ENCODE data around the gene EEPD1.
"Not testable (repeated sequence)": the region's sequence is repeated elsewhere in the genome, so short reads cannot be mapped to it uniquely, and the experiment has no call there.

EEPD1 gene

DNA sequence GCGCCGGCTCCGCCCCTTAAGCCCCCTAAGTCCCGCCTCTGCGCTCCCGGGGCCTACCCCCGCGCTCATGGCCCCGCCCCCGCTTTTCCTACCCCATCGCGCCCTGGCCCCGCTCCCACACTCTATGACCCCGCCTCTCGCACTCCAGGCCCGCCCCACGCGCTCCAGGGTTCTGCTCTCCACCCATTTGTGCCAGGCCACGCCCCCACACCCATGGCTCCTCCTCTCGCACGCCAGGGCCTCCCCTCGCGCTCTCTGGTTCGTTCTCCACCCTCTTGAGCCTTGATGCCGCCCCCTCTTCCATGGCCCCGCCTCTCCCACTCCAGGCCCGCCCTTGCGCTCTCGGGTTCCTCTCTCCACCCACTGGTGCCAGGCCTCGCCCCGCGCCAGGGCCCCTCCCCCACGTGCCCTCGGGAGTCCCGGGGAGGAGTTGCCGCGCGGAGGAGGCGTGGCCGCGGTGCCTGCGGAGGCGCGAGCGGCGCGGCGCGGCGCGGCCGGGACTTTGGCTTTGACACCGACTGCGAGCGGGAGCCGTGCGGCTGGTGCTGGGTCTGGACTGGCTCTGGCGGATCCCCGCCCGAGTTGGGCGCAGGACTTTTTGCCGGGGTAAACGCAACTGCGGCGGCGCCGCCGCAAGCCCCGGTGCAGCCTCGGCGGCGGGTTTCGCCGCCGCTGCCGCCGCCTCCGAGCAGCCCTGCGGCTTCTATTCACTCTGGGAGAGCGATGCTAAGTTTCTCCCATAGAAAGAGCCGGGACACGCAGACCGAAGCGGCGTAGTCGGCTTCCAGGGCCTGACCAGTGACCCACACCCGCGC, at the start of gene EEPD1:
Gene EEPD1 (plus strand): TSS at position 499 of the 815 bp plus-strand sequence. CDS start 1,071 bp downstream, outside the sequence.
- peak; percentile 99 for DNase-seq (ENCODE audit: low read depth in 2 of 2, low spot score in 1 of 2)

DNA sequence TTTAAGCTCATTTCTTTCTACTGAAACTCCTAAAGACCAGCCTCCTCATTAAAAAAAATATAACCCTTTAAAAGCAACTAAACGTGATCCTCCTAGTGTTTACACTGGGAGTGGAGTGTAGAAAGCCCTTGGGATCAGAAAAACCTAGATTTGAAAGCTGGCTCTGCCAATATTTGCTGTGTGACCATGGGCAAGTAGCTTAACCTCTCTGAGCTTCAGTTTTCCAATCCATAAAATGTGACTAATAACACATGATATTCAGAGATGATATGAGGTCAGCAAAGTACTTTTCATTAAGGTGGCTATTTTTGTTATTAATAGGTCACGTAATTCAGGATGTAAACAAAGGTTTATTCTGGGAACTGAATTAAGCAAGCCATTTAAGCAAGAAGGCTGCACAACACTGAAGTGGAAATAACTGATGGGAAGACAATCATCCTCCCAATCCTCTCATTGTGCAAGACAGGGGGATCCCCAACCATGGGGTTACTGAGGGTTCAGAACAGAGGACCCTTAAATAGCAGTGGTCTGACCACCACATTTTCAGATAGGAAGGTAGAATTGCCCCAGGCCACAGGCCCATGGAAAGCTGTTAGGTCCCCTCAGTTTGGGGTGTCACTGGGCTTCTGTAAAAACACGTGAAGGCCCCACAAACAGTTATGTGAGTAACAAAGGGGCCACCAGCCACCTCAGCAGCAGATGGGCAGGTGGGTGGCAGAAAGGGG, 49.1 kb upstream of the EEPD1 start:
- no peak for DNase-seq (ENCODE audit: low read depth in 2 of 2, low spot score in 1 of 2)

DNA sequence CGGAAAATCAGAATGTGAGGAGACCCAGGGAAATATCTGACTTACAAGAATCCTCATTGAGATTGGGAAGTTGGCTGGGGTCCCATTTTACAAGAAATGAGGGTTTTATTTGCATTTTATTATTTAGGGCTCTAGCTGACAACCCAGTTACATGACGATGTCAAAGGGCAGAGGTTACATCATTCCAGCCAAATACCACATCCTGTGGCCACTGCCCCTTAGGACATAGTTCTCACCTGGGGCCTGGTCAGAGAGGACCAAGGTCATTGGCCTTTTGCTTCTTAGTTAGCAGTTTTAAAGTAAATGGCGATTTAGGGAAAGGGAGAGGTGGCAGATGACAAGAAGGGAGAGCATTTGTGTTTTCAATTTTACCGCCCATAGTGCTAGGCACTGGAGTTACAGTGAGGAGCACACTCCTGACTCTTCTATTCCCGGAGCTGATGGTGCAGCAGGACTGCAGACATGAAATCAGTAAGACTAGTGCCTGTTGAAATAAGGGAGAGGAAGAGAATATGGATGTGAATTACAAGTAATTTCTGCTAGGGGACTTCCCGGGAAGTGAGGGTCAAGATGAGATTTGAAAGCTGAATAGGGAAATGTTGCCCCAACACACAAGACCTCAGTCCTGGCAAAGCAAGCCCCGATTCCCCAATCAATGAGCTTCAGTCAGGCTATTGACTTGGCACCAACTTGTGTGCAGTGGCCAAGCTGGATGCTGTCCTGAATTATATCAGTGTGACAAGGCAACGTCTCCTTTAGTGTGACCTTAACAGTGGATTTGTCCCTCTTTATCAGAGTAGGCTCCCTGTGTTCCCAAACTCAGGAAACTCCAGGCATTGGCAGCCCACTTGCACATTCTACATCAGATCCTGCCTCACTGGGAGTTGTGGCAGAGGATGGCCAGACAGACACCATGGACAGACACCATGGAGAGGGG, 45.8 kb upstream of the EEPD1 start:
- not testable (repeated sequence) for DNase-seq (ENCODE audit: low read depth in 2 of 2, low spot score in 1 of 2)

DNA sequence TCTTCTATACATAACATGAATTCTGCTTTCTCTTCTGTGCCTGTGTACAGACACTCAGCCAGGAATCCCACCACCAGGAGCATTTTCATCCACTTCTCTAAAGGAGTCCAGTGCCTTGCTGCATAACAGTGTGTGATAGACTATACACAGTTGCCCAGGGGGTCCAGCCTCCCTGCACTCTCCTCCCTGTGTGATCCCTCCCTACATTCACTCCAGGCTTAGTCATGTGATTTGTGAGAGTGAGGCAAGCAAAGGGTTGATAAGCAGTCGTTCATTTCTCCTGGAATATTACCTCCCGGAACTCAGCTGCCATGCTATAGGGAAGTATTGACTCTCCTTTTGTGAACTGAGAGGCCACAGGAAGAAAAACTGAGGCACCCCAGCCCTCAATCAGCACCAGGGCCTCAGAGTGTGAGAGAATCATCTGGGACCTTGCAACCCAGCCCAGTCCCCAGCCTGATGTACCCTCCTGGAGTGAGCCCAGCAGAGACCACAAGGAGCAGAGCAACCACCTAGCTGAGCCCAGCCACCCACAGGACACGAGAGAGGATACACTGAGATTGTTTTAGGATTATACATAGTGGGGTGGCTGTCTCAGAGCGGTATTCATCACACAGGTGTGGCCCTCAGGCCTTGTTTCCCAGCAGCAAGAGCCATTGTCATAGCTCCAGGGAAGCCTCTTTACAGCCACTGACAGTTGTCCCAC, 45.0 kb upstream of the EEPD1 start:
- DNase-seq (ENCODE audit: low read depth in 2 of 2, low spot score in 1 of 2): no peak

DNA sequence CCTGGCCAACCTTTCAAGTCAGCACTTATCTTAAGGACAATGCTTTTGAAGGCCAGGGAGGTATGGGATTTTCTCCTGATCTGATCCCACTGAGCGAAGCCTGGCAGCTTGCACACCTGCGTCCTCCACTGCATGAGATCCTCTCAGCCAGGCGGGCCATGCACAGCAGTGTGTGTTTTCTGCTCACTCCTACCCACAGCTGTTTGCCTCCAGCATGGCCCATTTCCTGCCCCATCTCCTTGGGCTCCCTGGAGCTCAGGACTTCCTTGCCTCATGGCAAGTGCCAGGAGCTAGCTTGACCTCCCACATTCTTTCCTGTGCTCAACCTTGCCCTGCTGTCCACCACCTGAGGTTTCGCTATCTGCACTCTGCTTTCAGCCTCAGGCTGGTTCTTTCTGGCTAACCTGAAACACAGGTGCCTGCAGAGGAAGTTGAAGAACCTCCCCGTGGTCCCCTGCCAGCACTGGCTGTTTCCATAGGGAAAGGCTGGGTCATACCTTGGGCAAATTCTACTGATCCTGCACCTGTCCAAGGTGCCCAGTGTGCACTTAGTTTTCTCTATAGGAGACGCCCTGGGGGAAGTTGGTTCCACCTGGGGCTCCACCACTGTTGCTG, 43.9 kb upstream of the EEPD1 start:
- no peak for DNase-seq (ENCODE audit: low read depth in 2 of 2, low spot score in 1 of 2)

DNA sequence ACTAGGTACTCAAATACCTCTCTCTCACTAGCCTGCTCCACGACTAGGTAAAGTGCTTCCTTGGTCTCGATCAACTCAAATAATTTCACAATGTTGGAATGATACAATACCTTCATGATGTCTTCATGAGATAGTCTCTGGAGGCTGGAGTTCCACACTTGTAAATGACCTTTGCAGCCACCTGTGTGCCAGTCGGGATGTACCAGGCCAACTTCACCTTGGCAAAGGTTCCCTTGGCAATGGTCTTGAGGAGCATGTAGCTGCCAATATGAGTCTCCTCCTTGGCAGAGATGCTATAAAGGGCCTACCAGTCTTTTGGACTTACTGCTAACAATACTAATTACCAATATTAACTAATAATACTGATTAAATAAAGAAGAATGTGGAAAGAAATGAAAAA, 42.5 kb upstream of the EEPD1 start:
- DNase-seq (ENCODE audit: low read depth in 2 of 2, low spot score in 1 of 2): no peak

DNA sequence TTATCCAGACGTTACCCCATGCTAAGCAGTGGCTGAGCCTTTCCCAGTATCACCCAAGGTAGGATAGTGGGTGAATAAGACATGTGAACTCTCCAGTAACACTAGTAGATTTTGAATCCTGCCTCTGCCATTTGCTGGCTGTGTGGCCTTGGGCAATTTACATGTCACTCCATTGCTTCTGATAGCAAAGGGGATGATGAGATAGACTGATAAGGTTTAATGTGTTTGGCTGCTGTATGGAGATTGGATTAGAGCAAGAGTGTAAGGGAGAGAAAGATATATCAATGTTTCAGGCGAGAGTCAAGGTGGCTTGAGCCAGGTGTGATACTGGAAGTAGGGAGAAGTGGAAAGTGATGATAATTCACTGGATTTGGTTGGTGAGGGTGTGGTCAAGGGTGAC, 40.1 kb upstream of the EEPD1 start:
- DNase-seq (ENCODE audit: low read depth in 2 of 2, low spot score in 1 of 2): no peak

DNA sequence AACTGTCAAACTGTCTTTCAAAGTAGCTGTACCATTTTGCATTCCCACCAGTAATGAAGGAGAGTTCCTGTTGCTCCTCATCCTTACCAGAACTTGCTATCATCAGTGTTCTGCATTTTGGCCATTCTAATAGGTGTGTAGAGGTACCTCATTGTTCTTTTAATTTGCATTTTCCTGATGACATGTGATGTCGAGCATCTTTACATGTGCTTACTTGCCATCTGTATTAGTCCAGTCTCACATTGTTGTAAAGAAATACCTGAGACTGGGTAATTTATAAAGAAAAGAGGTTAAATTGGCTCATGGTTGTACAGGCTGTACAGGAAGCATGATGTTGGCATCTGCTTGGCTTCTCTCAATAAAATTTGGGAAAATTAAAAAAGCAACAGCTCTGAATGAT, 38.7 kb upstream of the EEPD1 start:
- DNase-seq (ENCODE audit: low read depth in 2 of 2, low spot score in 1 of 2): no peak

DNA sequence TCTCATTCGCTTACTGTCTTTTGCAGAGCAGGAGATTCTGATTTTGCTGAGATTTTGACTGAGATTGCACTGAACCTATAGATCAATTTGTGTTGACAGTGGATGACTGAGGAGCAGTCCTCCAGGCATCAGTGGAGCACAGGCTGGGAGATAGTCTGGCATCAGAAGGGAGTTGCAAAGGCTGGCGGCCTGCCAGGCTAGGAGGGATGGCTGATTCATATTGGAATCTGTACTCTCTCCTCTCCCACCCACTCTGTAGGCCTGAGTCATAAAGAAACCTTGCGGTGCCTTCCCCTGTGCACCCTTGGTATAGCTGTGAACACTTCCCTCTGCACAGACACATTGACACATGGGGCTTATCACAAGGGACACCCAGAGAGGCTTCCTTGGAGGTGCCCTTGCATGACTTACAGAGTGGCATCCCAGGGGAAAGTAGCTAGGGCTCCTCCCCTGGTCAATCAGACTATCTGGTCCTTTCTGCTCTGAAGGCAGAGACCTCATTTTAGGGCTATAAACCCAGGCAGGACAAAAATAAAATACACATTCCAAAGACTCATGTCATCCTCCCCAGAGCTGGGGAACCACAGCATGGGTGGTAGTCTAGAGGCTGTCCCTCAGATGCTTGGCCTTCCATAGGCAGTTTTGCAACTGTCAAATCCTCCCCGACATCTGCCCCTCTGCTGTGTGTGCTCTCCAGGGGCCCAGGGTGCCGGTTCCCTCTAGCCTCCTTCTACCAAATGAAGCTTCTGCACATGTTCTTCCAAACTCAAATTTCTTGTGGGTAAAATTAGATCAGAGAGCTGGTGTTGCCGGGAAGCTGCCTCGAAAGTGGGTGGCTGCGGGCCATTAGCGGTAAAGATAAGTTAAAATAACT, 37.4 kb upstream of the EEPD1 start:
- DNase-seq (ENCODE audit: low read depth in 2 of 2, low spot score in 1 of 2): peak; percentile 24 to 26

DNA sequence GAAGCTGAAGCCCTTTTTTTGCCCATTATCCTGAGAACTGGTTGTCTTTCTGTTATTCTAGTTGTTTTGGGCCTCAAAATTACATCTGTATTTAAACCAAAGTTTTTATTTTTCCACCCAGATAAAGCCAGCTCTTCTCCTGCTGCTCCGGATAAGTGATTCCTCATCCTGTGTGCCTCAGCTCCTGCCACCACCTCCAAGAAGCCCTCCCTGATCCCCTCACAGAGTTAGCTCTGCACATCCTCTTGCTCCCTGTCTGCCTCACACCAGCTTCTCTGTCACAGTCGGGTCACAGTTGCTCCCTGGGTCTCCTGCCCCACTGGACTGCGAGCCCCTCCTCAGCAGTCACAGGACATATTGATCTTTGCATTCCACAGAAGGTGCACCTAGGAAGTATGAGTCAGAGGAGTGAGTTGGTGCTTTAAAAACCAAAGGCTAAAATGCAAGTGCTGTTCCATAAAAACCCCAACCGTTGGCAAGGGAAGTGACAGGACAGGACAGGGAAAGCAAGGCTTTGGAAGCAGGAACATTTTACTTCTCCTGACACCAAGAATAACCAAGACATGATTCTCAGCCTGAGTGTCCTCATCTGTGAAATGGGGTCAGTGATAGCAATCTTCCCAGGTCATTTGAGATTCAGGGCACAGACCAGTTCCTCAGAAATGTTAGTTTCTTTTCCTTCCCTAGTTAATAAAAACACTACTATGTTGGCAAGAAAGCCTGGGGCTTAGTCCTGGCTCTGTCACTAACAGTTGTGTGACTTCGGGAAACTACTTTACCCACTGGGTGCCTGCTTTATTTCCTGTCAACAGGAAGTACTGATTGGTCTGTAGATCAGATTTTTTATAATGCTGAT, 36.5 kb upstream of the EEPD1 start:
- no peak for DNase-seq (ENCODE audit: low read depth in 2 of 2, low spot score in 1 of 2)

DNA sequence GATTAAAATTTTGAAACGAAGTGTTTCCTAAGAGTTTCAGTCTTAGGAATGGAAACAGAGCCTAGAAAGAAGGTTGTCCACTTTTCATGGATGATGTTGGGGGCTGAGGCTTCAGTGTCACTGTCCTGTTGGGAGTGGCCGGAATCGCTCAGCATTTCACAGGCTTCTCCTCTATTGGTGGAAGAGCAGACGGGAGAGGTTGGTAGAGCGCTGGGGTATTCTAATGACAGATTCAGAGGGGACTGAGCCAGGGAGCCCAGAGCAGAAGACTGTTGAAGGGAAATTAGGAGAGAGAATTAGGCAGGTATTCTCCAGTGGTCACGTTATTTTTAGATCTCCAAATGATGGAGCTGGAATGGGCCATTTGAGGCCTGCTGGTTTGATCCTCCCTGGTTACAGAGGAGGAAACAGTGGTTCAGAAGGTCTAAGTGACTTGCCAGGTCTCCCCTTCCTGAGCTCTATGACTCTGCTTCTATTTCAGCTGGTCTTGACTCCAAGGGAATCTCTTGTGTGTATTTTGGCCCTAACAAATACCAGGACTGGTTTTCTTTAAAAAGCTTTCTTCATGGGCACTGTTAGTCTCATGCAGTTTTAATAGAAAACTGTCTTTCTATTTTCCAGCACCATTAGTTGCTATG, 35.7 kb upstream of the EEPD1 start:
- no peak for DNase-seq (ENCODE audit: low read depth in 2 of 2, low spot score in 1 of 2)

DNA sequence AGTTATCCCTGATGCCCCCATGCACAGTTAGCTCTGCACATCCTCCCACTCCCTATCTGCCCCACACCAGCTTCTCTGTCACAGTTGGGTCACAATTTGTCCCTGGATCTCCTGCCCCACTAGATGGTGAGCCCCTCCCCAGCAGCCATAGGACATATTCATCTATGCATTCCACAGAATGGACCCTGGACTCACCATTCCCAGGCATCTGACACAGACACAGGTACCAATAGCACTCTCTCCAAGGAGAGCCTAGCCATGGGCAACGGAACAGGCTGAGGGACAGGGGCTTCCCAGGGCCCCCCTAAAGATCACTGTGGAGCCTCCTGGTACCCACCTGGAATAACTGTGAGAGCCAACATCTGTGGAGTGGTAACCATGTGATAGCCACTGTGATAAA, 34.7 kb upstream of the EEPD1 start:
- DNase-seq (ENCODE audit: low read depth in 2 of 2, low spot score in 1 of 2): no peak

DNA sequence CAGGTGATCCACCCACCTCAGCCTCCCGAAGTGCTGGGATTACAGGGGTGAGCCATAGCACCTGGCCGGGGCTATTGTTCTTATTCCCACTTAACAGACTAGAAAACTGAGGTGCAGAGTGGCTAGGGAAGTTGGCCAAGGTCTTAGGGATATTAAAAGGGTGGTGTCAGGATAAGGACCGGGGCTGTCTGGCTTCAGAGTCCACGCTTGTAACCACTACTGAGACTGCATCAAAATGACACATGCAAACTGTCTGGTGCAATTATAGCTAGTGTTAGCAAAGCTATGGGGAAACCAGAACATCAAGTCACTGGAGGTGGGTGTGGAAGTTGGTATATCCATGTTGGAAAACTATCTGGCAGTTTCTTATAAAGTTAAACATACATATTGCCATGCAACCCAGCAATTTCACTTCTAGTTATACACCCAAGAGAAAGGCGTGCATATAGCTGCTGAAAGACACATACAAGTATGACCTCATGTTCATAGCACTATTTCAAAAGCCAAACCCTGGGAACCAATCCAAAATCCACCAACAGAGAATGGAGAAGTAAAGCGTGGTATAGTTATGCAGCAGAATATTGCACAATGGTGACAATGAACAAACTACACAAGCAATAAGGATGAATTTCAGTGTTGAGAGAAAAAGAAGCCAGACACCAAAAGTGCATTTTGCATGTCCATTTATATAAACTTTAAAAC, 33.9 kb upstream of the EEPD1 start:
- no peak for DNase-seq (ENCODE audit: low read depth in 2 of 2, low spot score in 1 of 2)

DNA sequence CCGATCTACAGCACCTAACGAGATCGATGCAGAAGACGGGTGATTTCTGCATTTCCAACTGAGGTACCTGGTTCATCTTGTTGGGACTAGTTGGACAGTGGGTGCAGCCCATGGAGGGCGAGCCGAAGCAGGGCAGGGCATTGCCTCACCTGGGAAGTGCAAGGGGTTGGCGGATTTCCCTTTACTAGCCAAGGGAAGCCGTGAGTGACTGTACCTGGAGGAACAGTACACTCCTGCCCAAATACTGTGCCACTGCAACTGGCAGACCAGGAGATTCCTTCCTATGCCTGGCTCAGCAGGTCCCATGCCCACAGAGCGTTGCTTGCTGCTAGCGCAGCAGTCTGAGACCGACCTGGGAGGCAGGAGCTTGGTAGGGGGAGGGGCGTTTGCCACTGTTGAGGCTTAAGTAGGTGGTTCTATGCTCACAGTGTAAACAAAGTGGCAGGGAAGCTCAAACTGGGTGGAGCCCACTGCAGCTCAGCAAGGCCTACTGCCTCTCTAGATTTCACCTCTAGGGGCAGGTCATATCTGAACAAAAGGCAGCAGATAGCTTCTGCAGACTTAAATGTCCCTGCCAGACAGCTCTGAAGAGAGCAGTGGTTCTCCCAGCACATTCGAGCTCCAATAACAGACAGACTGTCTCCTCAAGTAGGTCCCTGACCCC, 32.9 kb upstream of the EEPD1 start:
- DNase-seq (ENCODE audit: low read depth in 2 of 2, low spot score in 1 of 2): not testable (repeated sequence)

DNA sequence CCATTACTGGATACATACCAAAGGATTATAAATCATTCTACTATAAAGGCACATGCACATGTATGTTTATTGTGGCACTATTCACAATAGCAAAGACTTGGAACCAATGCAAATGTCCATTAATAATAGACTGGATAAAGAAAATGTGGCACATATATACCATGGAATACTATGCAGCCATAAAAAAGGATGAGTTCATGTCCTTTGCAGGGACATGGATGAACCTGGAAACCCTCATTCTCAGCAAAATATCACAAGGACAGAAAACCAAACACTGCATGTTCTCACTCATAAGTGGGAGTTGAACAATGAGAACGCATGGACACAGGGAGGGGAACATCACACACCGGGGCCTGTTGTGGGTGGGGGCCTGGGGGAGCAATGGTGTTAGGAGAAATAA, 27.4 kb upstream of the EEPD1 start:
- DNase-seq (ENCODE audit: low read depth in 2 of 2, low spot score in 1 of 2): not testable (repeated sequence)

DNA sequence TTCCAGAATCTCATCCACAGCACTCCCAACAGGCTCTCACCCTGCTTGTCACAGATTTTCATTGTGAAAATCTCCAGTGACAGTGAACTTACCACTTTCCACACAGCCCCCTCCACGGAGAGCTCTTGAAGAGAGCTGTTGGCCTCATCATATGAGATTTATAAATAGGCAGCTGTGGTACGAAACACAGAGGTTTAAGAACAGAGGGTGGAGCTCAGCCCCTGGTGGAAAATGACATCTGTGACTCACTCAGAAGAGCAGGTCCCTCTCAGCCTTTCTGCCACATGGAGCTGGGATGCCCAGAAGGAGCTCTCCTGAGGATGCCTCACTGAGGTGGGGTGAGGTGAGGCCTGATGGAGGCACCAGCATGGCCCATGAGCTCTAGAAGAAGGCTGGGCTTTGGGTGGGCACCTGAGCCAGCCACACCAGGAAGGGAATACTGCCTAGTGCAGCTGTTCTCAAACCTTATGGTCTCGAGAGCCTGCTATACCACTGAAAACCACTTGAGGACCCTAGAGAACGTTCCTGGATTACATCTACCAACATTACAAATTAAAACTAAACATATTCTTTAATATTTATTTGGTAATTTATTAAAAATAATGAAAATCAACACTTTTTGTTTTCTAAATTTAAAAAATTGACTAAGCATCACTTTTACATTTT, 25.8 kb upstream of the EEPD1 start:
- DNase-seq (ENCODE audit: low read depth in 2 of 2, low spot score in 1 of 2): no peak

All from stimulated activated CD8-positive, alpha-beta memory T cell treated with anti-CD3 and anti-CD28 coated beads, Interleukin-4, amount 100 ng/mL, for 4 hours (primary cell).